NCI-H1048 (cell line): ENCODE results near the gene PLEKHN1.

ENCODE experiments used
- DNase-seq: peaks from one replicate; lab custom pipeline; 2025; lab: John Stamatoyannopoulos, UW

Gene PLEKHN1

GRCh38 chr1:930633-931138 is 35.6 kb upstream of the PLEKHN1 start:
- DNase-seq, result no peak

GRCh38 chr1:931380-932172 is 34.7 kb upstream of the PLEKHN1 start:
- no peak for DNase-seq

- no peak for DNase-seq
Measured at GRCh38 chr1:932173-932510, 34.1 kb upstream of the PLEKHN1 start.

- DNase-seq, result no peak
Measured at GRCh38 chr1:932776-933602, 33.3 kb upstream of the PLEKHN1 start.

- no peak for DNase-seq
Measured at GRCh38 chr1:933603-933940, 32.7 kb upstream of the PLEKHN1 start.

GRCh38 chr1:934991-935750 is 31.1 kb upstream of the PLEKHN1 start:
- DNase-seq, result no peak

- DNase-seq, result no peak
Measured at GRCh38 chr1:935751-936231, 30.5 kb upstream of the PLEKHN1 start.

GRCh38 chr1:936348-937264 is 29.7 kb upstream of the PLEKHN1 start:
- no peak for DNase-seq

GRCh38 chr1:937521-937920 is 28.8 kb upstream of the PLEKHN1 start:
- no peak for DNase-seq

- DNase-seq, result no peak
Measured at GRCh38 chr1:938088-938683, 28.1 kb upstream of the PLEKHN1 start.

- no peak for DNase-seq
Measured at GRCh38 chr1:938711-939489, 27.4 kb upstream of the PLEKHN1 start.

- no peak for DNase-seq
Measured at GRCh38 chr1:939511-940106, 26.7 kb upstream of the PLEKHN1 start.

- peak; percentile 48 for DNase-seq
Measured at GRCh38 chr1:940107-941014, 25.9 kb upstream of the PLEKHN1 start.

GRCh38 chr1:941015-941587 is 25.2 kb upstream of the PLEKHN1 start:
- no peak for DNase-seq

- no peak for DNase-seq
Measured at GRCh38 chr1:941588-942383, 24.5 kb upstream of the PLEKHN1 start.

GRCh38 chr1:942411-942821 is 23.9 kb upstream of the PLEKHN1 start:
- no peak for DNase-seq

- no peak for DNase-seq
Measured at GRCh38 chr1:942864-943533, 23.3 kb upstream of the PLEKHN1 start.
